Stimulated activated CD8-positive, alpha-beta memory T cell treated with anti-CD3 and anti-CD28 coated beads, Interleukin-7, amount 100 ng/mL, for 4 hours (primary cell): ENCODE data around the gene PRLH.

ENCODE experiments used
- DNase-seq, 2 donors: peaks; one replicate each; pipeline ENCODE4 v3.0.0-alpha.2; 2020; ENCODE audit warnings: low read depth in 2 of 2

The PRLH gene, protein sequence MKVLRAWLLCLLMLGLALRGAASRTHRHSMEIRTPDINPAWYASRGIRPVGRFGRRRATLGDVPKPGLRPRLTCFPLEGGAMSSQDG

DNA sequence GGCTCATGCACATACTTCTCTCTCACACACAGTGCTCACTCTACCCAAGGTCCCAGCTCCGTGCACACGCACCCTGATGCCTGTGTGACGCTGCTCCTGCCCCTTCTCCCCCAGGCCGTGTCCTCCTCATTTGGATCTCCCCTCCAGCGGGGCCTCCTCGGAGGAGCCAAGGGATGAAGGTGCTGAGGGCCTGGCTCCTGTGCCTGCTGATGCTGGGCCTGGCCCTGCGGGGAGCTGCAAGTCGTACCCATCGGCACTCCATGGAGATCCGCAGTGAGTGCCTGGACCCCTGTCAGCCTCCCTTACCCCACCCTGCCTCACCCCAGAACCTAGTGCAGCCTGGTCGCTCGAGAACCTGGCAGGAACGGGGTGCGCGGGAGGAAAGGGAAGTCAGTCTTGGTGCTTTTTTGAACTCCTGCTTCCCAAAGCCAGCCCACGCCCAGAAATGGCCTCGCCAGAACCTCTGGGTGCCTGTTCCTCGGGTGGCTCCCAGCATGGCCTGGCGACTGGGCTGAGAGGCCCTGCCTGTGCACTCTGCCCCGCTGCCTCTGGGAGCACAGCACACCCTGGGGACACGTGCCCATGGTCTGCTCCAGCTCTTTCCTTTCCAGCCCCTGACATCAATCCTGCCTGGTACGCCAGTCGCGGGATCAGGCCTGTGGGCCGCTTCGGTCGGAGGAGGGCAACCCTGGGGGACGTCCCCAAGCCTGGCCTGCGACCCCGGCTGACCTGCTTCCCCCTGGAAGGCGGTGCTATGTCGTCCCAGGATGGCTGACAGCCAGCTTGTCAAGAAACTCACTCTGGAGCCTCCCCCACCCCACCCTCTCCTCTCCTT, at the start of gene PRLH:
Gene PRLH (plus strand): TSS at position 174 of the 835 bp plus-strand sequence. CDS start 0 bp downstream, at position 174.
- no peak for DNase-seq

GRCh38 chr2:237517163-237517562, 49.2 kb upstream of the PRLH start:
- no peak for DNase-seq

DNA sequence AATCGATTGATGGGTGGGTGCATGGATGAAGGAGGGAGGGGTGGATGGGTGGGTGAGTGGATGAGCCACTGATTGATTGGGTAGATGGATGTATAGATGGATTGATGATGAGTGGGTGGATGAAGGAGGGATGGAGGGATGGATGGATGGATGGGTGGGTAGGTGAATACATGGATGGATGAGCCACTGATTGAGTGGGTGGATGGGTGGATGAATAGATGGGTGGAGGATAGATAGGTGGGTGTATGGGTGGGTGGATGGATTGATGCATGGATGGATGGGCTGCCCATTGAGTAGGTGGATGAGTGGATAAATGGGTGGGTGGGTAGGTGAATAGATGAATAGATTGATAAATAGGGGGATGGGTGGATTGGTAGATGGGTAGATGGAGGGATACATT, 48.4 kb upstream of the PRLH start:
- no peak for DNase-seq

- no peak for DNase-seq
Observed at GRCh38 chr2:237519506-237520245, 46.7 kb upstream of the PRLH start.

- no peak for DNase-seq
Observed at GRCh38 chr2:237520290-237520689, 46.1 kb upstream of the PRLH start.

DNA sequence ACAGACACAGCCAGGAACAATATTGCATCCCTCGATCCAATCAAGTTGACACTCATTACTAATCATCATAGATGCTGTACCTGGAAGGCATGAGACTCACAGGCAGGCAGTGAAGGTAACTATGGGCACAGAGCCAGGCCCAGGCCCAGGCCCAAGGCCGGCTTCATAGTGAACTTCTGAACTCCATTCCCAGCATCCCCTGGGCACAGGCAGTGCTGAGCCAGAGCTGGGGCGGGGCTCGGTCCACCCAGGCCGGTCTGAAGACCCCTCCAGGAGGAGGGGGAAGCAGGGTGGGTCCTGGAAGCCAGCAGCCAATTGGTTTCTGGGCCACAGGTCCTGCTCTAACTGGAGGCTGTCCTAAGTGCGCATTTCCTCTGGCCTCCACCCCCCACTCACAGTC, 41.7 kb upstream of the PRLH start:
- DNase-seq, result no peak

DNA sequence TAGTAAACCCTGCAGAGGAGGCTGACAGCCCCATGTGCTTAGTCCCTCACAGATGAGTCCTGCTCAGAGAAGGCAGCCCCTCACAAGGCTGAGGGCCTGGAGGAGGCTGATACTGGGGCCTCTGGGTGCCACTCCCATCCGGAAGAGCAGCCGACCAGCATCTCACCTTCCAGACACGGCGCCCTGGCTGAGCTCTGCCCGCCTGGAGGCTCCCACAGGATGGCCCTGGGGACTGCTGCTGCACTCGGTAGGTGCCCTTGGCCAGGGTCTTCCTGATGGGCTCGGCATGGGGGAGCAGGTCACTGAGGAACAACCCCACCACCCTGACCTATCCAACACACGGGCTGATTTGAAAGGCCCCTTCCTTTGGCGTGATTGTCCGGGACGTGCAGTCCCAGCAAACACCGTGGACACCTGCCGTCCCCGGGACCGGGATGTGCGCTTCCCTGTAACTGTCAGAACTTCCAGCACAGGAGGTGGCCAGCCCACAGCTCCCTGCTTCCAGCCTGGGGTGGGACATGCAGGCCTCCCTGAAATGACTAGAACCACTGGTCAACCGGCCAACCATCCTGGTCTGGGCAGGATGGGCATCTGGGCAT, 40.7 kb upstream of the PRLH start:
- no peak for DNase-seq

DNA sequence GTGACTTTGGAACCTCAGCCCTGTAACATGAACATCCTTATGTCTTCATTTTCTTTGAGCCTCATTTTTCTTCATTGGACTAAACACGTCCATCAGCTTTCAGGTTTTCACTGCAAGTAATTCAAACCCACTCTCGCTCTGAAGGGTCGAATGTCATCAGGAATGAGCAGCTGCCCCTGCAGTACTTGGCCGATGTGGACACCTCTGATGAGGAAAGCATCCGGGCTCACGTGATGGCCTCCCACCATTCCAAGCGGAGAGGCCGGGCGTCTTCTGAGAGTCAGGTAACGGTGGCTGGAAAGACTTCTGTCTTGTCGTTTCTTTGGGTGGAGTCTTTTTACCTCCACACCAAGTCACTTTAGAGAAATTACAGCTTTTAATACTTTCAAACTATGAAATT, 39.1 kb upstream of the PRLH start:
- DNase-seq, result no peak

DNA sequence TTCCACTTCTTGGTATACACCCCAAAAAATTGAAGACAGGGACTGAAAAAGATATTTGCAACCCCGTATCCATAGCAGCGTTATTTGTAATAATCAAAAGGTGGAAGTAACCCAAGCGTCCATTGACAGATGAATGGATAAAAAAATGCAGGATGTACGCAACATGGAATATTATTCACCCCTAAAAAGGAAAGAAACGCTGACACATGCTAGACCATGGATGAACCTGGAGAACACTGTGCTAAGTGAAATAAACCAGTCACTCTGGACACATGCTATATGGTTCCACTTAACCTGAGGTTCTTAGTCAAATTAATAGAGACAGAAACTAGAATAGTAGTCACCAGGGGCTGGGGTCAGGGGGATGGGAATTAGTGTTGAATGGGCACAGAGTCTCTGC, 38.6 kb upstream of the PRLH start:
- no peak for DNase-seq

- no peak for DNase-seq
Observed at GRCh38 chr2:237529452-237530402, 36.6 kb upstream of the PRLH start.

GRCh38 chr2:237530472-237531433, 35.6 kb upstream of the PRLH start:
- DNase-seq, result no peak

DNA sequence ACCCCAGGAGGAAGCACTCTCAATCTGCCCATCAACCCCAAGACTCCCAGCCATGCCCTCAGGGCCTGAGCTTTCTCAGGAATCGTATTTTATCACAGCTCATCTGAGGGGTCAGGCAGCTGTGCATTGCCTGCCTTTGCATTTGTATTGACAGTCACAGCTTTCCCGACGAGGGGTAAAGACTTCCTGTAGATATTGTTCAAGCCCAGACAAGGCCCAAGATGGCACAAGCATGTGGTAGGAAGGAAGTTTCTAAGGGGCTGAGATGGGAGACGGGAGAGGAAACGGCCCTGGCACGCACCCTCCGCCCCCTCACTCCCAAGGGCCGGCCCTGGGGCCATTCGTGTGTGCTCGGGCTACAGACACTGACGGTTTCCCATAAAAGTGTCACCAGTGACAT, 34.2 kb upstream of the PRLH start:
- DNase-seq, result no peak

DNA sequence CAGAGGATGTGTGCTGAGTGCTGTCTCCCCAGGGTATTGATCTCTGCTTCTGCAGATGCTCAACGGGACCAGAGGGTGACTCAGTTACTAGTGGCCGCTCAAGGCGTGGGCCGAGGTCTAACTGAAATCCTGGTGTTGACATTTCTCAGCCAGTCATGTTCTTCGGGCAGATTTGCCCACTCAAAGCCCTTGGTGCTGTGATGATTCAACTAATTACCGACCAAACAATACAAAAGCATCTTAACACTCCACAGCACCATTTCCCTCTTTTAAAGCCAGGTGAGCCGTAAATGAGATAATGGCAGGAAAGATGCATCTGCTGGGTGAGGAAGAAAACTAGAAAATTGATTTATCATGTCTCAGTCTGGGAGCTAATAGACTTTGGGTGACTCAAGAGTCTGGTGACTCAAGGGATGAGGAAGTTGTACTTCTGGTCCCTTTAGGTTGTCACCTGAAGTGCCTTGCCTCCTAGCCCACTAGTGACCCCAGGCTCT, 32.7 kb upstream of the PRLH start:
- DNase-seq, result no peak

- no peak for DNase-seq
Observed at GRCh38 chr2:237534380-237534779, 32.0 kb upstream of the PRLH start.

DNA sequence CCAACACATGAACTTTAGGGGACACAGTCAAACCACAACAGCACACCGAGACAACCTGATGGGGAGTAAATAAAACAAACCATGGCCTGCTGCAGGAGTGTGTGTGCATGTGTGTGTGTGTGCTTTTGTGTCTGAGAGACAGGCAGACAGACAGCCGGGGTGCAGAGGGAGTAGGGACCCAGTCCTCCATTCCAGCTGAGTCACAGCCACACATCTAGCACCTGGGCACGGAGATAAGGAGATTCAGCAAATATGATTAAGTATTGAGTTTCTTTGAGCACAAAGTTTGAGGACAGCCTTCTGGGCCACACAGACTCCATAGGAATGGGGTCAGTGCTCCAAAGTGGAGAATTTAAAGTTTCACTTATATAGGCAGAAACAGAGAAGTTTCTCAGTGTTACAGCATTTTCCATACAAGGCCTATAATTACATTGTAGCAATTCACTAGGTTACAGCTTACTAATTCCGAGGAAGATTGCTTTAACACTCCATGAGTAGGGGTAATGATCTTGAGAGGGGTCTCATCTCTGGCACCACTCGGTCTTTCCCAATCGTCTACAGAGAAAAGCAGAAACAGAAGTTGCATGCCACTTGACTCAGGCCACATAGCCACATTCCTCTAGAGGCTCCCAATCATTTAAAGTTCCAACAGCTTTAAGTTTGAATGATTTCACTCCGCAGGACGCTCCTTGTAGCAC, 30.8 kb upstream of the PRLH start:
- DNase-seq, result no peak

- DNase-seq, result no peak
Observed at GRCh38 chr2:237536083-237536415, 30.3 kb upstream of the PRLH start.

GRCh38 chr2:237536617-237537016, 29.8 kb upstream of the PRLH start:
- no peak for DNase-seq

DNA sequence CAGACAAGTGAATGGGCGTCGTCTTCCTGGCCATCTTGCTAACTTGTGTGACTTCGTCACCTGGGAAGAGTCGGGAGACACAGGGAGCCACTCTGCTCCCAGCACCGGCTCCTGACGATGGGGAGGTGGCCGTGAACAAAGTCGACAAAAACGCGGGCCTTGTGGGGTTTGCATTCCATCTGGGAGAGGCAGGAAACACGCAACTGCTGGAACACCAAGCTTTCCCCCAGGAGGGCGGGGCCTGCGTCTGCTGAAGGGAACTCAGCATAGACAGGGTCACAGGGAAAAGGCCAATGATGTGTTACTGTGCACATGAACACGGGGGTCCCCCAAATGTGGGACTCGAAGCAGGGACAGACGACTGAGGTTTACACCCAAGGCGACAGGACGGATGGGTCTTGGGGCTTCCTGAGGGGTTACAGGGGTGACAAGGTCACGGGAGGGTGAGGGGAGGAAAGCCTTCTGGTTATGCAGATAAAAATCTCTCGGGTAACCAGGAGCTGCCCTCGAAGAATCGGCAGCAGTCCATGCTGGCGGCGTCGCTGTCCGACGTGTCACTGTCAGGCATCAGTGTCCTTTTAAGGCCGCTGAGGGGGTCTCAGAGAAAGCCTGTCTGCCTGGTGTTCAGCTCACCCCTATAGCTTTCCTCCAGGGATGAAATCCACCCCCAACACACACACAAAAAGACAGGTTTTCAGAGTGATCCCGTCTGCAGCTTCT, 28.2 kb upstream of the PRLH start:
- DNase-seq, result no peak

- no peak for DNase-seq
Observed at GRCh38 chr2:237538901-237539300, 27.5 kb upstream of the PRLH start.
